ENCODE data around the gene F2RL1.

The F2RL1 gene

GRCh38 chr5:76863001-76863400, 44.2 kb downstream of the F2RL1 start:
- no peaks in the 10 kb centered on the region for H4K20me1 ChIP-seq (ENCODE audit: insufficient read depth, low read length)
- H3K36me3 ChIP-seq (replicated peaks; ENCODE audit: low read depth, low read length), result no peaks in the 10 kb centered on the region
- H3K9ac ChIP-seq (ENCODE audit: low read length), result no peak overlapping the region
- H3K27me3 ChIP-seq (ENCODE audit: low read depth, low read length), result no peaks in the 10 kb centered on the region
- no peak overlapping the region for H3K4me3 ChIP-seq (ENCODE audit: low read length)
- H3K27ac ChIP-seq (ENCODE audit: low read length), result no peak overlapping the region
- peaks cover 3% of the 10 kb centered on the region; the same call in 1 of the 2 replicates for H3K4me1 ChIP-seq (ENCODE audit: low read length)
- TF ChIP-seq CTCF (IDR thresholded peaks at IDR 0.05; ENCODE audit: low read depth, low read length) (no peak), EZH2phosphoT487 (IDR thresholded peaks at IDR 0.05; ENCODE audit: low read depth) (no peak)
- H2AFZ ChIP-seq (ENCODE audit: low read depth, low read length), result no peak overlapping the region
- no peaks in the 10 kb centered on the region for H3K79me2 ChIP-seq (ENCODE audit: low read length)
- H3K9me3 ChIP-seq (ENCODE audit: insufficient read depth, low read length), result no peaks in the 10 kb centered on the region
- no peak overlapping the region for H3K4me2 ChIP-seq (ENCODE audit: low read length)

GRCh38 chr5:76866503-76866902, 47.7 kb downstream of the F2RL1 start:
- no peak overlapping the region for H3K9ac ChIP-seq (ENCODE audit: low read length)
- no peaks in the 10 kb centered on the region for H3K27me3 ChIP-seq (ENCODE audit: low read depth, low read length)
- TF ChIP-seq CTCF (IDR thresholded peaks at IDR 0.05; ENCODE audit: low read depth, low read length) (no peak), EZH2phosphoT487 (IDR thresholded peaks at IDR 0.05; ENCODE audit: low read depth) (no peak)
- no peaks in the 10 kb centered on the region for H3K9me3 ChIP-seq (ENCODE audit: insufficient read depth, low read length)
- no peaks in the 10 kb centered on the region for H3K36me3 ChIP-seq (replicated peaks; ENCODE audit: low read depth, low read length)
- no peak overlapping the region for H3K4me2 ChIP-seq (ENCODE audit: low read length)
- H3K27ac ChIP-seq (ENCODE audit: low read length), result no peak overlapping the region
- H3K4me3 ChIP-seq (ENCODE audit: low read length), result no peak overlapping the region
- H2AFZ ChIP-seq (ENCODE audit: low read depth, low read length), result no peak overlapping the region
- H3K79me2 ChIP-seq (ENCODE audit: low read length), result no peaks in the 10 kb centered on the region
- no peaks in the 10 kb centered on the region for H4K20me1 ChIP-seq (ENCODE audit: insufficient read depth, low read length)
- peaks cover 4% of the 10 kb centered on the region; the same call in 1 of the 2 replicates for H3K4me1 ChIP-seq (ENCODE audit: low read length)

GRCh38 chr5:76867038-76867437, 48.2 kb downstream of the F2RL1 start:
- Histone ChIP-seq H3K4me3 (ENCODE audit: low read length) (no peak overlapping the region), H4K20me1 (ENCODE audit: insufficient read depth, low read length) (no peaks in the 10 kb centered on the region), H3K79me2 (ENCODE audit: low read length) (no peaks in the 10 kb centered on the region), H3K9ac (ENCODE audit: low read length) (no peak overlapping the region), H3K4me2 (ENCODE audit: low read length) (no peak overlapping the region), H3K27me3 (ENCODE audit: low read depth, low read length) (no peaks in the 10 kb centered on the region), H3K9me3 (ENCODE audit: insufficient read depth, low read length) (no peaks in the 10 kb centered on the region), H3K4me1 (ENCODE audit: low read length) (peaks cover 4% of the 10 kb centered on the region; the same call in 1 of the 2 replicates), H3K27ac (ENCODE audit: low read length) (no peak overlapping the region), H3K36me3 (replicated peaks; ENCODE audit: low read depth, low read length) (no peaks in the 10 kb centered on the region), H2AFZ (ENCODE audit: low read depth, low read length) (0 out of 2 replicates have a peak overlapping the region, but pooled peaks have one; percentile 45)
- TF ChIP-seq CTCF (IDR thresholded peaks at IDR 0.05; ENCODE audit: low read depth, low read length), result no peak
- no peak for TF ChIP-seq EZH2phosphoT487 (IDR thresholded peaks at IDR 0.05; ENCODE audit: low read depth)

- no peaks in the 10 kb centered on the region for H3K9me3 ChIP-seq (ENCODE audit: insufficient read depth, low read length)
- no peak overlapping the region for H3K9ac ChIP-seq (ENCODE audit: low read length)
- peaks cover 4% of the 10 kb centered on the region; the same call in 1 of the 2 replicates for H3K4me1 ChIP-seq (ENCODE audit: low read length)
- no peaks in the 10 kb centered on the region for H3K27me3 ChIP-seq (ENCODE audit: low read depth, low read length)
- H3K4me3 ChIP-seq (ENCODE audit: low read length), result peak overlapping the region; percentile 42
- no peaks in the 10 kb centered on the region for H3K36me3 ChIP-seq (replicated peaks; ENCODE audit: low read depth, low read length)
- no peak overlapping the region for H3K27ac ChIP-seq (ENCODE audit: low read length)
- TF ChIP-seq CTCF (IDR thresholded peaks at IDR 0.05; ENCODE audit: low read depth, low read length), result peak; percentile 71
- TF ChIP-seq EZH2phosphoT487 (IDR thresholded peaks at IDR 0.05; ENCODE audit: low read depth), result no peak
- peak overlapping the region; percentile 85 for H2AFZ ChIP-seq (ENCODE audit: low read depth, low read length)
- H4K20me1 ChIP-seq (ENCODE audit: insufficient read depth, low read length), result no peaks in the 10 kb centered on the region
- no peaks in the 10 kb centered on the region for H3K79me2 ChIP-seq (ENCODE audit: low read length)
- peak overlapping the region; percentile 54 for H3K4me2 ChIP-seq (ENCODE audit: low read length)
Observed at GRCh38 chr5:76867827-76868693, 49.2 kb downstream of the F2RL1 start.
